GM18505 (cell line): Measurements from ENCODE around the gene PYCR2.
"Not testable (repeated sequence)": the region's sequence is repeated elsewhere in the genome, so short reads cannot be mapped to it uniquely, and the experiment has no call there.

Experiments
- ATAC-seq: cut with Tn5 transposase; IDR thresholded peaks from one replicate; pipeline ENCODE4 v1.9.1; 2021; ENCODE audit not compliant: unreplicated experiment
- POLR2A ChIP-seq: IDR thresholded peaks from 4 replicates; pipeline ENCODE4 v1.6.1; 2011; ENCODE audit warnings: borderline replicate concordance; ENCODE audit not compliant: insufficient read depth, insufficient read length; ENCODE audit errors: extremely low read depth

The PYCR2 gene

GRCh38 chr1:225937048-225937968, 13.3 kb upstream of the PYCR2 start:
- no peak for ATAC-seq
- TF ChIP-seq POLR2A = no peak

GRCh38 chr1:225936523-225936922, 12.5 kb upstream of the PYCR2 start:
- no peak for ATAC-seq
- TF ChIP-seq POLR2A = no peak

GRCh38 chr1:225936086-225936485, 12.0 kb upstream of the PYCR2 start:
- not testable (repeated sequence) for ATAC-seq

- ATAC-seq = no peak
- no peak for TF ChIP-seq POLR2A
Measured at GRCh38 chr1:225934711-225935110, 10.7 kb upstream of the PYCR2 start.

- no peak for TF ChIP-seq POLR2A
Measured at GRCh38 chr1:225933072-225933471, 9.0 kb upstream of the PYCR2 start.

GRCh38 chr1:225931270-225932136, 7.5 kb upstream of the PYCR2 start:
- no peak for TF ChIP-seq POLR2A
- ATAC-seq = no peak

More at GRCh38 chr1:225933072-225933471, 9.0 kb upstream of the PYCR2 start:
- no peak for ATAC-seq

- no peak for TF ChIP-seq POLR2A
- ATAC-seq = no peak
Measured at GRCh38 chr1:225930566-225930965, 6.5 kb upstream of the PYCR2 start.

- ATAC-seq = not testable (repeated sequence)
Measured at GRCh38 chr1:225929462-225929861, 5.4 kb upstream of the PYCR2 start.

- no peak for ATAC-seq
Measured at GRCh38 chr1:225928186-225929175, 4.4 kb upstream of the PYCR2 start.

GRCh38 chr1:225926551-225927113, 2.6 kb upstream of the PYCR2 start:
- no peak for TF ChIP-seq POLR2A
- ATAC-seq = no peak

More at GRCh38 chr1:225928186-225929175, 4.4 kb upstream of the PYCR2 start:
- TF ChIP-seq POLR2A = no peak

- no peak for ATAC-seq
- TF ChIP-seq POLR2A = no peak
Measured at GRCh38 chr1:225923381-225923691, 714 bp downstream of the PYCR2 start.
